NCI-H446 (cell line): Measurements from ENCODE around the gene ABCC1.

Source experiments
- DNase-seq, 2 experiments: peaks; one replicate each; lab custom pipeline; 2025; lab: John Stamatoyannopoulos, UW

ABCC1 gene

GRCh38 chr16:16048904-16049582 is 99.6 kb downstream of the ABCC1 start:
- DNase-seq, result no peak

DNA sequence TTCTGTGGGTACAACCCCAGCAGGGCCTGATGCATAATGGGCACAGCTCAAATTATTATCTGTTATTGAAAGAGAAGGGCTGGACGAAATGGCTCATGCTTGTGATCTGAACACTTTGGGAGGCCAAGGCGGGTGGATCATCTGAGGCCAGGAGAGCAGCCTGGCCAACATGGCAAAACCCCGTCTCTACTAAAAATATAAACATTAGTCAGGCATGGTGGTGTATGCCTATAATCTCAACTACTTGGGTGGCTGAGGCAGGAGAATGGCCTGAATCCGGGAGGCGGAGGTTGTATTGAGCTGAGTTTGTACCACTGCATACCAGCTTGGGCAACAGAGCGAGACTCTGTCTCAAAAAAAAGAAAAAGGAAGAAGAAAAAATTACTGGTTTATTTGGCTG is 100.7 kb downstream of the ABCC1 start:
- no peak for DNase-seq

- no peak for DNase-seq
Observed at GRCh38 chr16:16051132-16051531, 101.7 kb downstream of the ABCC1 start.

GRCh38 chr16:16052916-16053315 is 103.5 kb downstream of the ABCC1 start:
- no peak for DNase-seq

- no peak for DNase-seq
Observed at GRCh38 chr16:16057102-16057501, 107.7 kb downstream of the ABCC1 start.

DNA sequence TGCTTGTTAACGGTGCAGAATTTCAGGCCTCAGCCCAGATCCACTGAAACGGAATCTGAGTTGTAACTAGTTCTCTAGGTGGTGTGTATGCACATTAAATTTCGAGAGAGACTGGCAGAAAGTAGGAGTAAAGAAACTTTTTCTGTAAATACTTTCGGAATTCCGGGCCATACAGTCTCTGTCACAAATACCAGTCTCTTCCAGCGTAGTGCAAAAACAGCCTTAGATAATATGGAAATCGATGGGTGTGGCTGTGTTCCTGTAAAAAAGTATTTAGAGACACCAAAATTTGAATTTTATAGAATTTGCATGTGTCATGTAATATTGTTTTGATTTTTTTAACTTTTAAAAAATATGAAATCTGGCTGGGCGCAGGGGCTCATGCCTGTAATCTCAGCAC is 109.7 kb downstream of the ABCC1 start:
- DNase-seq, result no peak

GRCh38 chr16:16059895-16060590 is 110.6 kb downstream of the ABCC1 start:
- no peak for DNase-seq

GRCh38 chr16:16062023-16062937 is 112.9 kb downstream of the ABCC1 start:
- no peak for DNase-seq

- DNase-seq, result no peak
Observed at GRCh38 chr16:16063683-16064082, 114.3 kb downstream of the ABCC1 start.

- DNase-seq, result no peak
Observed at GRCh38 chr16:16064874-16065384, 115.5 kb downstream of the ABCC1 start.

DNA sequence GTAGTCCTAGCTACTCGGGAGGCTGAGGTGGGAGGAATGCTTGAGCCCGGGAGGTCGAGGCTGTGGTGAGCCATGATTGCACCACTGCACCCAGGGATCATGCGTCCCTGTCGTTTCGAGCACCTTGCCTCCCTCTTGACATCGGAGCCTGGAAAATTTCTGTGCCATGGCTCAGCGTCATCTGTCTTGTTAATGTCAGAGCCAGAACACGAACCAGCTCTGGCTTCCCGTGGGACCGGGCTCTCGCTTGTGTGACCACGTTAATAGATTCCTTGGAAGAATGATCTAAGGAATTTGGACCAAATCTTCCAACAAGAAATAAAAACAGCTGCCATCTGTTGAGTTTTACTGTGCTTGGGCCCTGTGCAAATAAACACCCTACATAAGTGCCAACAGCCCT is 117.7 kb downstream of the ABCC1 start:
- DNase-seq, result peak; percentile 9 to 79

DNA sequence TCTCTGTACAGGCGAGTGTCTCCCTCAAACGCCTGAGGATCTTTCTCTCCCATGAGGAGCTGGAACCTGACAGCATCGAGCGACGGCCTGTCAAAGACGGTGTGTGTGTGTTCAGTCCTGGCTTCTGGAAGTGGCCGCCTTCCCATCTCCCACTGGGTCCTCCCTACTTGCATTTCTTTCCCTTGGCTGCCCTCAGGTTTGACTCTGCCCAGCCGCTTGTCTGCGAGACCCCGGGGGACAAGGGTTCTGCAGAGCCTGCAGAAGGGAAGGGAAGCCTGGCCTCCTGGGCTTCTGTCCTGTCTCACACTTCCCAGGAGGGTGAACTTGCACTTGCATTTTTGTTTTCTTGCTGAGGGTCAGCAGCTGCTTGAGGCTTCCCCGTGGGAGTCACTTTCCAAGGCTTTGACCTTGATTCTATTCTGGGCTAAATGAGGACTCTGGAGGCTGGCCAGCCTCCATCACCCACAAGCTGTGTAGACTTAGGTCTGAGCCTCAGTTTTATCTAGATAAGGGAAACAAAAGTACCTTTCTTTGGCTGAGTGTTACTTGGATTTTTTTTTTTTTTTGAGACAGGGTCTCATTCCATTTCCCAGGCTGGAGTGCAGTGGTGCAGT is 122.3 kb downstream of the ABCC1 start:
- no peak for DNase-seq

DNA sequence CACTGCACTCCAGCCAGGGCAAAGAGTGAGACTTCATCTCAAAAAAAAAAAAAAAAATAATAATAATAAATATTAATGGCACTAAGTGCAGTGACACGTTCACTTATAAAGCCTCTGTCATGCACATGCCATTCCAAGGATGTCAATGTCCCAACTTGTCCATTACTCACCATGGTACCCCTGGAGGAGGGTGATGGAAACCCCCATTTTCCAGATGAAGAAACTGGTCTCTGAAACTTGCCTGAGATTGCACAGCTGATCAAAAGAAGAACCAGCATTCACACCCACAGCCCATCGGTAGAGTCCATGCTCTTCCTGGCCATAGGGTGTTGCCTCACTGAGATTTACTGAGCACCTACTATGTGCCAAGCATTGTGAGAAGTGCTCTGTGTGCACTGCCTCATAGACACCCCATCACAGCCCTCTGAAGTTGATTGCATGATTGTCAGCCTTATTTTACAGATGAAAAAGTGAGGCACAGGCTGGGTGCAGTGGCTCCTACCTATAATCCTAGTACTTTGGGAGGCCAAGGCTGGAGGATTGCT is 123.7 kb downstream of the ABCC1 start:
- no peak for DNase-seq

GRCh38 chr16:16073891-16074881 is 124.8 kb downstream of the ABCC1 start:
- DNase-seq, result no peak

DNA sequence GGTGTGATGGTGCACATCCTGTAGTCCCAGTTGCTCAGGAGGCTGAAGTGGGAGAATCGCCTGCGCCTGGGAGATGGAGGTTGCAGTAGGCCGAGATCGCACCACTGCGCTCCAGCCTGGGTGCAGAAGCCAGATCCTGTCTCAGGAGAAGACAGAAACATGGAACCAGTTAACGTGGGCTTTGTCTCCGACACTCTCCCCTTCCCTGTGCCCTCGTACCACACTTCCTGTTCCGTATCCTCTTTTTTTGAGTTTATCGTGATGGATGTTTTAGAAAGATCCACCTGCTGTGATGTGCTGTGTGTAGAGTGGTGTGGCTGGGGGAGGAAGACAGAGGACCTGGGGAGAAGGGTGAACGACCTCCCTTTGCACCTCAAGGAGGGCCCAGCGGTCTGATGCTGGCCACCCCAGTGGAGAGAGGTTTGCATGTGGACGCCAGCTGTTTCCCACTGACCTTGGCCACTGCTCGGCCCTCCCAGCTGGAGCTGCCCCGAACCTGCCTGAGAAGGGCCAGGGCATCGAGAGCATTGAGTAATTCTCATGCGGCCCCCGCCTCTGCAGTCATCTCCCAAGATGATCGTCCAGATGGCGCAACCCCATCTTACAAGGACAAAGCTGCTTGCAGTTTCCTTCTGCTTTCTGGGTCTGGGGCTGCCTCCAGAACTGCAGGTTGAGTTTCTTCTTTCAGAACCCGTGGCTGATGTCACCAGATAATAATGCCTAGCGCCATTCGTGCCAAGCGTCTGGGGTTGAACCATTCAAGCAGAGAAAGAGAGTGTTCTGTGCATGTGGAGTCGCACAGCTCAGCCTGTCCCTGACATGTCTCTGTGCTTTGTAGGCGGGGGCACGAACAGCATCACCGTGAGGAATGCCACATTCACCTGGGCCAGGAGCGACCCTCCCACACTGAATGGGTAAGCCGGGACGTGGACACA is 126.3 kb downstream of the ABCC1 start:
- no peak for DNase-seq

- DNase-seq, result no peak
Observed at GRCh38 chr16:16076423-16076813, 127.0 kb downstream of the ABCC1 start.

- DNase-seq, result no peak
Observed at GRCh38 chr16:16080465-16081065, 131.1 kb downstream of the ABCC1 start.

DNA sequence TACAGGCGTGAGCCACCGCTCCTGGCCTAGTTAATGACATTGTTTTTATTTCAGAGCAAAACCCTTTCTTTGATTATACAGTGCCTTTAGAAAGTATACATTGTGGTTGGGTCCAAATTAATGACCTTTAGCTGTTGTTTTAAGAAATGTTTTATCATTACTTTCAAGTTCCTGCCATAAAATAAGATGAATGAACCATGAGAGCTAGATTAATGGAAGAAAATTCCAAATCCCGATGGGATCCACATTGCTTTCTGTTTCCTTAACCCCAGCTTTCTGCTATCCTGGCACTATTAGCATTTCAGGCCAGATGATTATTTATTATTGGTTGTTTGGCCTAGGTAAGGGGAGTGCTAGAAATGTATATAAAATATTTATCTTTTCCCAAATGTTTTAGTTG is 131.7 kb downstream of the ABCC1 start:
- DNase-seq, result no peak

DNA sequence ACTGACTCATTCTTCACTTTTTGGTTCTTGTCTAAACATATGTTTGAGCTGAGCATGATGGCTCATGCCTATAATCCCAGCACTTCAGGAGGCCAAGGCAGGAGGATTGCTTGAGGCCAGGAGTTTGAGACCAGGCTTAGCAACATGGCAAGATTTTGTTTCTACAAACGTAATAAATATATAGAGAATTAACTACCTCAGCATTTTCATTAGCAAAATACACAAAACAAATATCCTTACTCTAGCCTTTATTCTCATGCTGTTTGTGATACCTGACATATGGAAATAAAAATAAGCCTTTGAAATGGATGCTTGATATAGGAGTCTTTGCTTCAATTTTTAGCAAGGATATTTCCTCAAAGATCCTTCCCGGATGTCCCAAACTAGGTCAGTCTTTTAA is 132.8 kb downstream of the ABCC1 start:
- DNase-seq, result no peak
